Astrocyte of the spinal cord (primary cell): Measurements from ENCODE around the gene CPD.
"Not testable (repeated sequence)": the region's sequence is repeated elsewhere in the genome, so short reads cannot be mapped to it uniquely, and the experiment has no call there.

ENCODE experiments used
- DNase-seq: peaks from one replicate; pipeline ENCODE4 v3.0.0; 2011; ENCODE audit warnings: low read depth, low spot score
- H3K4me3 ChIP-seq: 2 replicates; pipeline ENCODE4 v1.5.1; 2011; ENCODE audit warnings: low read depth, mild to moderate bottlenecking, low read length, moderate library complexity
- in situ Hi-C: cut with HindIII; loops from 2 replicates; pipeline ENCODE4 v1.10.0; 2017; ENCODE audit warnings: low sequenced_read_pairs
- TF ChIP-seq, protein P1 (sequence below): IDR thresholded peaks from 2 replicates; pipeline ENCODE4 v1.5.1; 2012; ENCODE audit warnings: low read depth, mild to moderate bottlenecking, low read length, inconsistent platforms

CPD gene

DNA sequence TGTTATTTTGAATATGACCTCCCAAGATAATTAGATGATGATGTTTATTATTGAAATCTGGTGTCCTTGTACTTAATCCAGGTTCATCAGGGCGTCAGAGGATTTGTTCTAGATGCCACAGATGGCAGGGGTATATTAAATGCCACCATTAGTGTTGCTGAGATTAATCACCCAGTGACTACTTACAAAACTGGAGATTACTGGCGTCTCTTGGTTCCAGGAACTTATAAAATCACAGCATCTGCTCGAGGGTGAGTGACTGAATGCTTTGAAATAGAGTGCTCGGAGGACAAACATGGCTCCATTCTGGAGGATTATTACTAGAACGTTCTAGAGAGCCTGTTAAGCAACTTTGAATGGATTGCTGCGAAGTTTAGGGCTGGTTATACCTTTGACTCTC is 65.0 kb downstream of the CPD start:
- no peak overlapping the region for H3K4me3 ChIP-seq
- in situ Hi-C loops, result no loop called here
- no peak for DNase-seq
- TF ChIP-seq, protein P1, sequence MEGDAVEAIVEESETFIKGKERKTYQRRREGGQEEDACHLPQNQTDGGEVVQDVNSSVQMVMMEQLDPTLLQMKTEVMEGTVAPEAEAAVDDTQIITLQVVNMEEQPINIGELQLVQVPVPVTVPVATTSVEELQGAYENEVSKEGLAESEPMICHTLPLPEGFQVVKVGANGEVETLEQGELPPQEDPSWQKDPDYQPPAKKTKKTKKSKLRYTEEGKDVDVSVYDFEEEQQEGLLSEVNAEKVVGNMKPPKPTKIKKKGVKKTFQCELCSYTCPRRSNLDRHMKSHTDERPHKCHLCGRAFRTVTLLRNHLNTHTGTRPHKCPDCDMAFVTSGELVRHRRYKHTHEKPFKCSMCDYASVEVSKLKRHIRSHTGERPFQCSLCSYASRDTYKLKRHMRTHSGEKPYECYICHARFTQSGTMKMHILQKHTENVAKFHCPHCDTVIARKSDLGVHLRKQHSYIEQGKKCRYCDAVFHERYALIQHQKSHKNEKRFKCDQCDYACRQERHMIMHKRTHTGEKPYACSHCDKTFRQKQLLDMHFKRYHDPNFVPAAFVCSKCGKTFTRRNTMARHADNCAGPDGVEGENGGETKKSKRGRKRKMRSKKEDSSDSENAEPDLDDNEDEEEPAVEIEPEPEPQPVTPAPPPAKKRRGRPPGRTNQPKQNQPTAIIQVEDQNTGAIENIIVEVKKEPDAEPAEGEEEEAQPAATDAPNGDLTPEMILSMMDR, result no peak

DNA sequence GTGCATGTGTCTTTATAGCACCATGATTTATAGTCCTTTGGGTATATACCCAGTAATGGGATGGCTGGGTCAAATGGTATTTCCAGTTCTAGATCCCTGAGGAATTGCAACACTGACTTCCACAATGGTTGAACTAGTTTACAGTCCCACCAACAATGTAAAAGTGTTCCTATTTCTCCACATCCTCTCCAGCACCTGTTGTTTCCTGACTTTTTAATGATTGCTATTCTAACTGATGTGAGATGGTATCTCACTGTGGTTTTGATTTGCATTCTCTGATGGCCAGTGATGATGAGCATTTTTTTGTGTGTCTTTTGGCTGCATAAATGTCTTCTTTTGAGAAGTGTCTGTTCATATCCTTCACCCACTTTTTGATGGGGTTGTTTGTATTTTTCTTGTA is 67.9 kb downstream of the CPD start:
- H3K4me3 ChIP-seq, in situ Hi-C loops, DNase-seq: not testable (repeated sequence)

DNA sequence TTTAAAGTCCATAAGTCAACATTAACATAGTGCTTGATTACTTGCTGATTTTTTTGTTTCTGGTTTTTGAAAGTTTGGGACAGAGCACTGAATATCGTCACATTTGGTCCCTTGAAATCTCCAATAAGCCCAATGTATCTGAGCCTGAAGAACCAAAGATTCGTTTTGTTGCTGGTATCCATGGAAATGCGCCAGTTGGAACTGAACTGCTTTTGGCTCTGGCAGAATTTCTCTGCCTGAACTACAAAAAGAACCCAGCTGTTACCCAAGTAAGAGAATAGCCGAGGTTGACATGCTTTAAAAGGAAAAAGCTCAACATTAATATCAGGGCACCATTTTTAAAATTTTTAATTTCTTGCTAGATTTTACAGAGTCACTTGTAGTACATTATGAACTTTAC is 70.8 kb downstream of the CPD start:
- TF ChIP-seq, protein P1, result no peak
- peak; percentile 46 for DNase-seq
- in situ Hi-C loops, result no loop called here
- no peak overlapping the region for H3K4me3 ChIP-seq

DNA sequence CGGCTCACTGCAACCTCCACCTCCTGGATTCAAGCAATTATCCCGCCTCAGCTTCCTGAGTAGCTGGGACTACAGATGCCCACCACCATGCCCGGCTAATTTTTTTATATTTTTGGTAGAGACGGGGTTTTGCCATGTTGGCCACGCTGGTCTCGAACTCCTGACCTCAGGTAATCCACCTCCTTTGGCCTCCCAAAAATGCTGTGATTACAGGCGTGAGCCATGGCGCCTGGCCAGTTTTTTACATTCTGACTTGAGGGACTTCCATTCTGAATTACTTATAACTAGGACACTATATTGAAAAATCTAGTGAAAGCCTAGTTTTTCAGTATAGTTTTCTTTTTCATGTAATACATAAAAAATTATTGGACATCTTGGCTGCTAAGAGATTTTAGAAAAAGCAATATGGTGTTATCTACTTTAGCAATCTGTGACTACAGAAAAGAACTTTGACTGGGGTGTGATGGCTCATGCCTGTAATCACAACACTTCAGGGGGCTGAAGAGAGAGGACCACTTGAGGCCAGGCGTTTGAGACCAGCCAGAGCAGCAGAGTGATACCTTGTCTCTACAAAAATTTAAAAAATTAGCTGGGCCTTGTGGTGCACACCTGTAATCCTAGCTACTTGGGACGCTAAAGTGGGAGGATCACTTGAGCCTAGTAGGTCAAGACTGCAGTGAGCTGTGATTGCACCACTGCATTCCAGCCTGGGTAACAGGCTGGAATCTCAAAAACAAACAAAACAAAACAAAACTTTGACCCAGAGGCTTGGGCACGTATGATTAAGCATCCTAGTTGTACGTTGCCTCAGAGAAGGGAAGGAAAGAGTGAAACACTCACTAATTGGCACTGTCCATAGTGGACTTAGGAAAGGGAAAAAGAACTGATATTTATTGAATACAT is 71.6 kb downstream of the CPD start:
- no peak overlapping the region for H3K4me3 ChIP-seq
- no peak for DNase-seq
- TF ChIP-seq, protein P1, result no peak
- in situ Hi-C loops, result no loop called here

DNA sequence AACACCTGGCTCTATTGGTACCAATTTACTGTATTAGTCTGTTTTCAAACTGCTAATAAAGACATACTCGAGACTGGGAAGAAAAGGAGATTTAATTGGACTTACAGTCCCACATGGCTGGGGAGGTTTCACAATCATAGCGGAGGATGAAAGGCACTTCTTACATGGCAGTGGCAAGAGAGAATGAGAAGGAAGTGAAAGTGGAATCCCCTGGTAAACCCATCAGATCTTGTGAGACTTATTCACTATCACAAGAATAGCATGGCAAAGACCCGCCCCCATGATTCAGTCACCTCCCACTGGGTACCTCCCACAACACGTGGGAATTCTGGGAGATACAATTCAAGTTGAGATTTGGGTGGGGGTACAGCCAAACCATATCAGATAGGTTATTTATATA is 75.9 kb downstream of the CPD start:
- DNase-seq, result no peak
- in situ Hi-C loops, result no loop called here
- TF ChIP-seq, protein P1, result no peak
- H3K4me3 ChIP-seq, result no peak overlapping the region

DNA sequence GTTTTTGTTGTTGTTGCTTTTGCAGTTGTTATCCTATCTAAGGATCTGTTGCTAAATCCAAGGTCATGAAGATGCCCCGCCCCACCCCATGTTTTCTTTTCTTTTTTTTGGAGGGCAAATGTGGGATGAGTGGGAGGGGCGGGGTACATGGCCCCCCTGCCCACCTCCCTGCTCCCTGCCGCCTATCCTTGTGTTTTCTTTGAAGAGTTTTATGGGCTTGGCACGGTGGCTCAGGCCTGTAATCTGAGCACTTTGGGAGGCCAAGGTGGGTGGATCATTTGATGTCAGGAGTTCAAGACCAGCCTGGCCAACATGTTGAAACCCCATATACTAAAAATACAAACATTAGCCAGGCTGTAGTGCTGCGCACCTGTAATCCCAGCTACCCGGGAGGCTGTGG is 79.6 kb downstream of the CPD start:
- TF ChIP-seq, protein P1, result no peak
- no peak for DNase-seq
- in situ Hi-C loops, result no loop called here
- H3K4me3 ChIP-seq, result no peak overlapping the region

DNA sequence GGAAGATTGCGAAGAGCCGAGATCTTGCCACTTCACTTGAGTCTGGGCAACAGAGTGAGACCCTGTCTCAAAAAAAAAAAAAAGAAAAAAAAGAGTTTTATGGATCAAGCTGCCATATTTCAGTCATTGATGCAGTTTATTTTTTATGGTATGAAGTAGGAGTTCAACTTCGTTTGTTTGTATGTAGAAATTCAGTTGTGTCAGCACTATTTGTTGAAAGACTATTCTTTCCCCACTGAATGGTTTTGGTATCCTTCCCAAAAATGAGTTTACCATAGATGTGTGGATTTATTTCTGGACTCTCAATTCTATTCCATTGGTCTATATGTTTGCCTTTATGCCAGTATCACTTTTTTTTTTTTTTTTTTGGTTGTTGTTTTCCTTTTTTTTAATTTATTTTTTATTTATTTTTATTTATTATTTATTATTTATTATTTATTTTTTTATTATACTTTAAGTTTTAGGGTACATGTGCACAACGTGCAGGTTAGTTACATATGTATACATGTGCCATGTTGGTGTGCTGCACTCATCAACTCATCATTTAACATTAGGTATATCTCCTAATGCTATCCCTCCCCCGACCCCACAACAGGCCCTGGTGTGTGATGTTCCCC is 80.2 kb downstream of the CPD start:
- H3K4me3 ChIP-seq, DNase-seq, in situ Hi-C loops: not testable (repeated sequence)
